ENCODE results near the gene MLLT1.

Gene MLLT1

GRCh38 chr19:6273701-6274601, 5.8 kb downstream of the MLLT1 start:
- DNase-seq, result no peak

DNA sequence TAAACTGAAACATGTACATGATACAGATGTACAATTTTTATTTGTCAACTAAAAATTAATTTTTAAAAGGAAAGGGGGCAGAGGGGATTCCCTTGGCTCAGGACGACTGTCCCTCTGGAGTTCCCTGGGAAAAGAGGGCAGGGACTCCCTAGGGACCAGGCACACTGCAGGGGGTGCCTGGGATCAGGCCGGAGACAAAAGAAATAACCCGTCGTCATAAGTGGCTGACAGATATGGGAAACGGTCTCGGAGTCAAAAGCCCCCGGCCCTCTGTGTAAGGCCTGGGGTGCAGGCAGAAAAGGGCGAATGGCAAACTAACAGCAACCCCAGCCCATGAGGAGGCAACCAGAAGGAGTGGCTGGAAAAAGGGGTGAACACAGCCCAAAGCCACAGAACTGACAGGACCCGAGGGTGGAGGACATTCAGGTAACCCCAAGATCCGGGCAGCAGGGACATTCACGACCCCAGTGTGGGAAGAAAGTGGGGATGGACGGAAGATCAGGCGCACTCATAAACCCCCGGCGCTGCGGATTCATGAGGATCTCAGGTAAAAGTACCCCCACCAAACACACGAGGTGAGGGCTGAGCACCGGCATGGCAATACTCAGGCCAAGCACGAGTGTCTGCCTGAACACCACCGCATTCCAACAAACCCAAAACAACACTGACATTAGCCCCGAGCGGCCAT, 6.7 kb downstream of the MLLT1 start:
- DNase-seq, result no peak

- DNase-seq, result no peak
Observed at GRCh38 chr19:6272411-6272791, 7.4 kb downstream of the MLLT1 start.

- no peak for DNase-seq
Observed at GRCh38 chr19:6271721-6272410, 7.9 kb downstream of the MLLT1 start.

GRCh38 chr19:6271251-6271650, 8.5 kb downstream of the MLLT1 start:
- no peak for DNase-seq

DNA sequence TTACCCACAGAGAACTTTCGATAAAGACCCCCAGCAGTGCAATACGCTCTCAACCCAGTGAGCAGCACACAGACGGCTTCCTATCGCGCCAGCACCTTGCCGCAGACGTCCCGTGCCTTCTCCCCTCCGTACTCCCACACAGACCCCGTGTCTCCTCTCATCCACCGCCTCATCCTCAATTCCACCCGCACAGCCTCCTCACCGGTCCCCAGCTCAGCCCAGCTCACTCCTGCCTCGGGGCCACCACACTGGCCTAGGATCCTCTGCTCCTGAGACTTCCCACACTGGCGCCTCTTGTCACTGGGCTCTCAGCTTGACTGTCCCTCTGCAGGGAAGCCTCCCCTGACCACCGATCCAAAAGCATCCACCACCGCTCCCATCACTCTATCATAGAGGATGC, 9.0 kb downstream of the MLLT1 start:
- DNase-seq, result no peak

GRCh38 chr19:6270076-6270745, 9.6 kb downstream of the MLLT1 start:
- no peak for DNase-seq

DNA sequence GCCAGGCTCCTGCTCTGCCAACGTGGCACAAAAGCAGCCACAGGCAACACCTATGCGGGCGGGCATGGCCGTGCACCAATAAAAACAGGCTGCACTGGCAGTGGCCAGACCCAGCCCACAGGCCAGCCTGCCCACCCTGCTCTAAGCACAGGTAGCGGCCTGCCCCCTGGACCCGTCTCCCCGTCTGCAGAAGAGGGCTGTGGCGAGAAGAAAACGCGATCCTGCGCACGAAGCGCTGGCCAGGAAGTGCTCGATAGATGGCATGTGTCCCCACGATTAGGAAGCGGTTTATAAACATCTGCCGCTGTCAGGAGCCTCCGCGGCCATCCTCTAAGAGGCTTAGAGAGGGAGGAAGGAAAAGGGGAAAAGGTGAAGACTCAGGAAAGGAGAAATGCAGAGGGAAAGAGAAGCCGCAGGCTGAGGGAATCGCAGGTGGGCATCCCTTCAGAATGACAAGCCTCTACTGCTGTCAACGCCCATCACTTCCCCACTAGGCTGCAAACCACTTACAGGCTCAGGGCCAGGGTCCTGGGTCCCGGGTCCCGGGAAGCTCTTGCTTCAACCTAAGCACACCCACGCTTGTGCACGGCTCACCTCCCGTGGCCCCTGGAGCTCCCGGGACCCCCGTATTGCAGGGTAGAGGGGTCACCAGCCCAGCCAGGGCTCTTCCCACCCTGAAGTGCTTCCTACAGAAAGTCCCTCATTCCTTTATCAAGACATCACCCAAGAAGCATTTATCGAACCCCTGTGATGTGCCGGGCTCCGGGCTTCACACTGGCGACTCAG, 10.5 kb downstream of the MLLT1 start:
- no peak for DNase-seq

- DNase-seq, result no peak
Observed at GRCh38 chr19:6268382-6268771, 11.4 kb downstream of the MLLT1 start.

- no peak for DNase-seq
Observed at GRCh38 chr19:6267552-6268381, 12.0 kb downstream of the MLLT1 start.

DNA sequence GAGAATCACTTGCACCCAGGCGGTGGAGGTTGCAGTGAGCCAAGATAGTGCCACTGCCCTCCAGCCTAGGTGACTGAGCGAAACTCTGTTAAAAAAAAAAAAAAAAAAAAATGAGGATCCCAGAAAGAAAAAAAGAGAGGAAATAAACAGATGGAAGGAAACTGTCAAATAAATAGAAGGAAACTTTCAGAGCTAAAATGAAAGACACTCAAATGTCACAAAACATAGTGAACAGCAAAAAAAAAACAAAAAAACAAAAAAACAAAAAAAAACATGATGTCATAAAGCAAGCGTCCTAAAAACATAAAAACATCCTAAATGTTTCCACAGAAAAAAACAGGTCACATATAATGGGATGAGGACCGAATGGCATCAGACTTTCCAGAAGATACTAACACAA, 15.0 kb downstream of the MLLT1 start:
- DNase-seq, result no peak

DNA sequence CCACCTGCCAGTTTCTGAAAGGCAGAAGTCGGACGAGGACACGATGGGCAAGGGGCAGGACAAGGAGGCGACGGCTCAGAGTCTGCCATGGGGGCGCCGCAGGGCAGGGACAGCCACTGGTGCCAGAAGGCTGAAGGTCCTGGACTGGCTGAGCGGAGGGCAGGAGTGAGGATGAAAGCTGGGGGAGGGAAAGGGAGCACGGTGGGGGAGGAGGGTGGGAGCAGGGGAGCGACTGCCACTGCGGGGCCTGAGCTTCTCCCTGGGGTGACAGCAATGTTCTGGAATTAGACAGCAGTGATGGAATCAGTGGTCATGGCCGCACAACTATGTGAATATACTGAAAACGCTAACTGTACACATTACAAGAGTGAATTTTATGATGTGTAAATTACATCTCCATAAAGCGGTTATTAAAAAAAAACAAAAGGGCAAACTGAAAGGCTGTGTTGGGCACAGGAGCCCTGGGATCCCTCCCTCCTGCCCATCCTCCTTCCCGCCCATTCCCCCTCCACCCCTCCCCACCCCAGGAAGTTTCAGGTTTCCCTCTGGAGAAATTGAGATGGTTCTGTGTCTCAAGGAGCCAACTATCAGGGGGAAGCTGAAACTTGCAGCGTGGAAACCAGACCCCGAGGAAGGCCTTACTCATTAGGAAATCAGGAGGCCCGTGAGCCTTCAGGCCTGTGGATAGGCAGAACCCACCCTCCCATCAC, 15.9 kb downstream of the MLLT1 start:
- DNase-seq, result no peak

- DNase-seq, result no peak
Observed at GRCh38 chr19:6263306-6263705, 16.5 kb downstream of the MLLT1 start.

GRCh38 chr19:6262519-6262918, 17.3 kb downstream of the MLLT1 start:
- DNase-seq, result no peak

DNA sequence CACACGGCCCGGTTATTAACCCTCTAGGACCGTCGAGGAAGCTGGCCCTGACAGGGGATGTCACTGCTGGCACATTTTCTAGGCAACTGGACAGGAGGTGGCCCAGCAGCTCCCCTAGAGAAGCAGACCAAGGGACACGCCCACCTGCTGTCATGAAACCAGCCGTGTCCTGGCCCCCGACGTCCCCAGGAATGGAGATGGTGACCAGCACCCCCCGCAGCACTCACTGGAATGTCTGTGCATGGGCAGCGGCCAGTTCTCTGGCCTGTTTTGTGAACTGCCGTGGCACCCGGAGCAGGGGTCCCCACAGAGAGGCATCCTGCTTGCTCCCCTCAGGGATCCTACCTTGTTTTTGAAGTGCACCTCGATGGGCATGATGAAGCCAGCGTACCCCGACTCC, 17.9 kb downstream of the MLLT1 start:
- no peak for DNase-seq

GRCh38 chr19:6260912-6261650, 18.7 kb downstream of the MLLT1 start:
- DNase-seq, result no peak

GRCh38 chr19:6260376-6260775, 19.4 kb downstream of the MLLT1 start:
- no peak for DNase-seq

DNA sequence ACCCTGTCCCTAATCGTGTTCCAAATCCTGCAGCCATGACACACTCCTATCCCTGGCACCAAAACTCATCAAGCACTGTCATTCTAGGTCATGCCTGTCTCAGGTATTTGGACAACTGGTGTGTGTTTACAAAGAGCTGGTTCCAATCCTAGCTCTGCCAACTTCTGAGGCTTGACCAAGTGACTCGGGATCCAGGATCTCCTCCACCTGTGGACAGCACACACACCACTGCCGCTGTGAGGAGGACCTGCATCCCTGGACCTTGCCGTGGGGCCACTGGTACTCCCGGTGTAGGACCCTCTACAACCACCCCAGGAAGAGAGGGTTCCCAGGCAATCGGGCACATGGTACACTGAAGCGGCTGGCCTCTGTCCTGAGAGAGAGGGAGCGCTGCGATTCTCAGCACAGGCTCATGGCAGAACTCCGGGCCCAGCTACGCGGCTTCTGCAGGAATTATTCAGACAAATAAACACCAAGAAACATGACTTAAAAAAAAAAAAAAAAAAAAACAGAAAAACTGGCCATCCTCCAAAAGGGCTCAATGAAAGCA, 20.4 kb downstream of the MLLT1 start:
- DNase-seq, result no peak

GRCh38 chr19:6258812-6259311, 20.9 kb downstream of the MLLT1 start:
- DNase-seq, result no peak

Measured in T-helper 1 cell (primary cell).